ACC112 (cell line): ENCODE results near the gene MAGEE1.
A peak's percentile ranks its signal among the peaks of the same experiment; 100 is the strongest.

ENCODE experiments used
- H2AFZ ChIP-seq: fragments of 200-600 bp; sonication (generic); one replicate; pipeline ENCODE4 v1.6.0; 2017; ENCODE audit warnings: antibody characterized with exemption, low read length; ENCODE audit not compliant: unreplicated experiment
- H3K27ac ChIP-seq: fragments of 200-600 bp; sonication (generic); 2 replicates; pipeline ENCODE4 v1.5.1; 2014; ENCODE audit warnings: low read depth, mild to moderate bottlenecking, antibody characterized with exemption, low read length, moderate library complexity
- H3K27me3 ChIP-seq: fragments of 200-600 bp; sonication (generic); 2 replicates; pipeline ENCODE4 v1.6.1; 2014; ENCODE audit warnings: mild to moderate bottlenecking, antibody characterized with exemption, low read length, moderate library complexity, mixed read lengths; ENCODE audit not compliant: insufficient read depth
- H3K36me3 ChIP-seq: fragments of 200-600 bp; sonication (generic); 2 replicates; pipeline ENCODE4 v1.6.1; 2016; ENCODE audit warnings: mild to moderate bottlenecking, antibody characterized with exemption, low read length, moderate library complexity, mixed read lengths; ENCODE audit not compliant: insufficient read depth
- H3K4me1 ChIP-seq: fragments of 200-600 bp; sonication (generic); one replicate; pipeline ENCODE4 v1.6.1; 2016; ENCODE audit warnings: low read length, mixed read lengths; ENCODE audit not compliant: insufficient read depth, unreplicated experiment, control insufficient read depth
- H3K4me3 ChIP-seq: fragments of 200-600 bp; sonication (generic); 2 replicates; pipeline ENCODE4 v1.5.1; 2014; ENCODE audit warnings: mild to moderate bottlenecking, low read depth, low read length
- H3K79me2 ChIP-seq: fragments of 200-600 bp; sonication (generic); one replicate; pipeline ENCODE4 v1.6.0; 2016; ENCODE audit warnings: low read length; ENCODE audit not compliant: control insufficient read depth, unreplicated experiment, insufficient read depth

Gene MAGEE1, protein sequence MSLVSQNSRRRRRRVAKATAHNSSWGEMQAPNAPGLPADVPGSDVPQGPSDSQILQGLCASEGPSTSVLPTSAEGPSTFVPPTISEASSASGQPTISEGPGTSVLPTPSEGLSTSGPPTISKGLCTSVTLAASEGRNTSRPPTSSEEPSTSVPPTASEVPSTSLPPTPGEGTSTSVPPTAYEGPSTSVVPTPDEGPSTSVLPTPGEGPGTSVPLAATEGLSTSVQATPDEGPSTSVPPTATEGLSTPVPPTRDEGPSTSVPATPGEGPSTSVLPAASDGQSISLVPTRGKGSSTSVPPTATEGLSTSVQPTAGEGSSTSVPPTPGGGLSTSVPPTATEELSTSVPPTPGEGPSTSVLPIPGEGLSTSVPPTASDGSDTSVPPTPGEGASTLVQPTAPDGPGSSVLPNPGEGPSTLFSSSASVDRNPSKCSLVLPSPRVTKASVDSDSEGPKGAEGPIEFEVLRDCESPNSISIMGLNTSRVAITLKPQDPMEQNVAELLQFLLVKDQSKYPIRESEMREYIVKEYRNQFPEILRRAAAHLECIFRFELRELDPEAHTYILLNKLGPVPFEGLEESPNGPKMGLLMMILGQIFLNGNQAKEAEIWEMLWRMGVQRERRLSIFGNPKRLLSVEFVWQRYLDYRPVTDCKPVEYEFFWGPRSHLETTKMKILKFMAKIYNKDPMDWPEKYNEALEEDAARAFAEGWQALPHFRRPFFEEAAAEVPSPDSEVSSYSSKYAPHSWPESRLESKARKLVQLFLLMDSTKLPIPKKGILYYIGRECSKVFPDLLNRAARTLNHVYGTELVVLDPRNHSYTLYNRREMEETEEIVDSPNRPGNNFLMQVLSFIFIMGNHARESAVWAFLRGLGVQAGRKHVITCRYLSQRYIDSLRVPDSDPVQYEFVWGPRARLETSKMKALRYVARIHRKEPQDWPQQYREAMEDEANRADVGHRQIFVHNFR

GRCh38 chrX:76427560-76428242 lies at the start of gene MAGEE1:
Gene MAGEE1, plus strand, starts transcription at chrX:76427710. Its CDS starts 221 bp downstream, at chrX:76427931.
- no peaks in the 10 kb centered on the region for H3K27me3 ChIP-seq
- H2AFZ ChIP-seq = peak within 1 kb of the TSS; percentile 91
- peak within 1 kb of the TSS; percentile 86 for H3K4me3 ChIP-seq
- no peaks in the 10 kb centered on the region for H3K79me2 ChIP-seq
- no peaks in the 10 kb centered on the region for H3K36me3 ChIP-seq
- no peak within 1 kb of the TSS for H3K27ac ChIP-seq
- H3K4me1 ChIP-seq = no peaks in the 10 kb centered on the region

GRCh38 chrX:76398970-76399369 lies 28.5 kb upstream of the MAGEE1 start:
- no peak overlapping the region for H2AFZ ChIP-seq
- no peaks in the 10 kb centered on the region for H3K4me1 ChIP-seq
- no peak overlapping the region for H3K4me3 ChIP-seq
- no peaks in the 10 kb centered on the region for H3K27me3 ChIP-seq
- no peaks in the 10 kb centered on the region for H3K36me3 ChIP-seq
- no peak overlapping the region for H3K27ac ChIP-seq
- H3K79me2 ChIP-seq = no peaks in the 10 kb centered on the region

- H2AFZ ChIP-seq = no peak overlapping the region
- H3K4me3 ChIP-seq = no peak overlapping the region
- no peaks in the 10 kb centered on the region for H3K4me1 ChIP-seq
- no peaks in the 10 kb centered on the region for H3K27me3 ChIP-seq
- no peak overlapping the region for H3K27ac ChIP-seq
- no peaks in the 10 kb centered on the region for H3K36me3 ChIP-seq
- H3K79me2 ChIP-seq = no peaks in the 10 kb centered on the region
These were observed 19.7 kb upstream of the MAGEE1 start for GRCh38 chrX:76407795-76408194.

DNA sequence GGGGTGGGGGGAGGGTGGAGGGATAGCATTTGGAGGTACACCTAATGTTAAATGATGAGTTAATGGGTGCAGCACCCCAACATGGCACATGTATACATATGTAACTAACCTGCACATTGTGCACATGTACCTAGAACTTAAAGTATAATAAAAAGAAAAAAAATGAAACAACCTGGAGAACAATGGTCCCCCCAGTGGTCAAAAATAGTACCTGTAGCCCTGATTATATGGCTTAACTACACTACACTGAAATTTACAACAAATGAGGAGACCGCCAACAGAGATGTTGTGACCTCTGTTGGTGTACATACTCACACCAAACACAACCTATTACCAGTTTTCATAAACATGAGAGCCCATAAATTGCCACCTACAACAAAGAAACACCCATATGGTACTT lies 7.3 kb upstream of the MAGEE1 start:
- H3K79me2 ChIP-seq = no peaks in the 10 kb centered on the region
- no peaks in the 10 kb centered on the region for H3K36me3 ChIP-seq
- H3K4me3 ChIP-seq = no peak overlapping the region
- no peaks in the 10 kb centered on the region for H3K27me3 ChIP-seq
- no peak overlapping the region for H2AFZ ChIP-seq
- H3K4me1 ChIP-seq = no peaks in the 10 kb centered on the region
- no peak overlapping the region for H3K27ac ChIP-seq

GRCh38 chrX:76428243-76429130 lies 977 bp downstream of the MAGEE1 start:
- H2AFZ ChIP-seq = peak overlapping the region; percentile 91
- H3K4me1 ChIP-seq = no peaks in the 10 kb centered on the region
- no peaks in the 10 kb centered on the region for H3K27me3 ChIP-seq
- H3K4me3 ChIP-seq = peak overlapping the region; percentile 86
- H3K79me2 ChIP-seq = no peaks in the 10 kb centered on the region
- no peaks in the 10 kb centered on the region for H3K36me3 ChIP-seq
- H3K27ac ChIP-seq = no peak overlapping the region

- no peaks in the 10 kb centered on the region for H3K79me2 ChIP-seq
- H3K4me3 ChIP-seq = no peak overlapping the region
- H3K4me1 ChIP-seq = no peaks in the 10 kb centered on the region
- H3K27me3 ChIP-seq = no peaks in the 10 kb centered on the region
- no peaks in the 10 kb centered on the region for H3K36me3 ChIP-seq
- no peak overlapping the region for H3K27ac ChIP-seq
- H2AFZ ChIP-seq = no peak overlapping the region
These were observed 5.7 kb downstream of the MAGEE1 start for GRCh38 chrX:76433219-76433618.

DNA sequence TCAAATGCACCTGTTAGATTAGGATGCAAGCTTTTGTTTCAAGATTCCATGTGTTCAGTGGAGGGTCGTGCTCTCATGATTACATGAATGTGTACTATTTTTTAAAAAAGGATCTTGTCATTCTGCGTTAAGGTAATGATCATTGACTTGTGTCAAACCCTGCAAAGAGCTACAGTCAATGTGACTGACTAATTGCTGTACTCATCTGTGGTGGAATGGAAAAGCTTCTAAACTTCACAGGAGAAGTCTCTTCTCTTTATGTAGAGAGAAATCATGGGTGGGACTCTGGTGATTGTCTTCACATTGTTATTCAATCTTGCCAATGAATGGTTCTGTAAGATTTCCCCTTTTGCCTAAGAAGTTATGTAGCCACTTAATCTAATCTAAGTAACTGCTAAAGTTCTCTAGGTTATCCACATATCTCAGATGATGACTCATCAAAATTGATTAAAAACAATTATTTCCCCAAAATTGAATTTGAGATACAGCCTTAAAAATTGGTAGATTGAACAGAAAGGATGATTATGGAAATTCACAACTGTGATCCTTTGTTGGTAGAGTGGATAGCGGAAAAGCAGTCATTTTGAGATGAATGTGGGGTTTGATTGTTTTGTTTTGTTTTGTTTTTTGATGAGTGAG lies 6.7 kb downstream of the MAGEE1 start:
- Histone ChIP-seq H3K79me2 (no peaks in the 10 kb centered on the region), H2AFZ (no peak overlapping the region), H3K4me3 (no peak overlapping the region), H3K36me3 (no peaks in the 10 kb centered on the region), H3K27me3 (no peaks in the 10 kb centered on the region), H3K4me1 (no peaks in the 10 kb centered on the region), H3K27ac (no peak overlapping the region)

DNA sequence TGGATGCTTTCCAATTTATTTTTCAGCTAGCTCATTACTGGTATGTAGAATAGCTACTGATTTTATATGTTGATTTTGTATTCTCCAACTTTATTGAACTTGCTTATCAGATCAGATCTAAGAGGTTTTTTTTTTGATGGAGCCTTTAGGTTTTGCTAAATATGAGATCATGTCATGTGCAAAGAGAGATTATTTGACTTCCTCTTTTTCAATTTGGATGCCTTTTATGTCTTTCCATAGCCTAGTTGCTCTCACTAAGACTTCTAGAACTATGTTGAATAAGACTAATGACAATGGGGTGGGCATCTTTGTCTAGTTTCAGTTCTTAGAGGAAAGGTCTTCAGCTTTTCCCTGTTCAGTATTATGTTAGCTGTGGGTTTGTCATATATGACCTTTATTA lies 11.7 kb downstream of the MAGEE1 start:
- Histone ChIP-seq H3K36me3 (no peaks in the 10 kb centered on the region), H3K4me1 (no peaks in the 10 kb centered on the region)

DNA sequence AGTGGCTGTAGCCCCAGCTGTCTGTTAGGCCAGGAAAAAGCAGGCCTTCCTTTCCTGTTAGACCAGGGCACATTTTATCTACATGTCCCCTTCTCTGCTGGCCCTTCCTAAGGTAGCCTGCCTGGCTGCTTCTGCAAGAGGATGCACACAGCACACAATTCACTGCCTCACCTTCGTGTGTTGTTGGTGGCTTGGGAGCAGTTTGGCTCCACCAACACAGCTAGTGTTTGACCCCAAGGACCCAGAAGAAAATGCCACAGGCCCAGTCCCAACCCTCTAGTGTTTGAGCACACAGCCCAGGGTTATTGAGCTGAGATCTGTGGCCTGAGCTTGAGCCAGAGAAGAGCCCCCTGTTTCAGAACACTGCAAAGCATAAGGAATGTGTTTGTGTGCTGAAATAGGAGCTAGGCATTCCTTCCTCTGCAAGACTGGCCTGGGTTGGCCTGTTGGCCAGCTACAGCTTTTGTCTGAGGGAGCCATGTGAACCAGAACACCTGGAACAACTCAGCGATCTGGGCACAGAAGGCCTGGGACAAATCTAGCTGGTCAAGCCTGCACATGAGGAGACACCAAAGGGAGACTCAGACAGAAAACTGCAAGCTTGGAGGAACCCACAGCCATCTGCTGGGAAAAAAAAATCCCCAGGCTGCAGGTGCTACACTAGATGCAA lies 26.4 kb downstream of the MAGEE1 start:
- no peak overlapping the region for H3K27ac ChIP-seq
- H2AFZ ChIP-seq = no peak overlapping the region
- H3K79me2 ChIP-seq = no peaks in the 10 kb centered on the region
- no peak overlapping the region for H3K4me3 ChIP-seq
- no peaks in the 10 kb centered on the region for H3K4me1 ChIP-seq
- H3K36me3 ChIP-seq = no peaks in the 10 kb centered on the region
- no peaks in the 10 kb centered on the region for H3K27me3 ChIP-seq

More for the DNA sequence above, 11.7 kb downstream of the MAGEE1 start:
- no peak overlapping the region for H2AFZ ChIP-seq
- H3K27me3 ChIP-seq = no peaks in the 10 kb centered on the region
- no peak overlapping the region for H3K4me3 ChIP-seq
- no peak overlapping the region for H3K27ac ChIP-seq
- no peaks in the 10 kb centered on the region for H3K79me2 ChIP-seq
